ENCODE measurements around the gene ACOT11.

The ACOT11 gene

DNA sequence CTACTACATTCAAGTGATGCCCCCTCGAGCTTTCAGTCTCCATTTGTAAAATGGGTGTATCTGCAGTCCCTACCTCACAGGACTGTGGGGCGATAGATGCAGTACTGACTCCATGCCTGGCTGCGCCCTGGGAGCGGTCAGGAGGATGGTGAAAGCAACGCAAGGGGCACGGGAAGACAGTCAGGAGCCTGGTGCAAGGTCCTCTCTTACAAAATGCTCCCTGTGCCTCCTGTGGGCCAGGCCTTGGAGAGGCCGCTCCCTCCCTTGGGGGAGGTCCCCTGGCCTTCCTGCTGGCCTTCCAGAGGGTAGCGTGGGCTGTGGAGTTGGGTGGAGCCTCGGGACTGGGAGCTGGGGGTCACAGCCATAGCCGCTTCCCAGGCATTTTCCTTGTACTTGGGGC is 53.7 kb downstream of the ACOT11 start:
- no peak for ATAC-seq
- TF ChIP-seq GLIS3 (CRISPR knock-in tag; IDR thresholded peaks at IDR 0.05) = no peak
- TF ChIP-seq ZNF70 (CRISPR knock-in tag; IDR thresholded peaks at IDR 0.05) = no peak
- no peak for TF ChIP-seq PPARA (CRISPR knock-in tag; IDR thresholded peaks at IDR 0.05; ENCODE audit: borderline replicate concordance)
- no peak for TF ChIP-seq CREB5 (CRISPR knock-in tag; IDR thresholded peaks at IDR 0.05; ENCODE audit: low read depth)
- TF ChIP-seq, protein P1, sequence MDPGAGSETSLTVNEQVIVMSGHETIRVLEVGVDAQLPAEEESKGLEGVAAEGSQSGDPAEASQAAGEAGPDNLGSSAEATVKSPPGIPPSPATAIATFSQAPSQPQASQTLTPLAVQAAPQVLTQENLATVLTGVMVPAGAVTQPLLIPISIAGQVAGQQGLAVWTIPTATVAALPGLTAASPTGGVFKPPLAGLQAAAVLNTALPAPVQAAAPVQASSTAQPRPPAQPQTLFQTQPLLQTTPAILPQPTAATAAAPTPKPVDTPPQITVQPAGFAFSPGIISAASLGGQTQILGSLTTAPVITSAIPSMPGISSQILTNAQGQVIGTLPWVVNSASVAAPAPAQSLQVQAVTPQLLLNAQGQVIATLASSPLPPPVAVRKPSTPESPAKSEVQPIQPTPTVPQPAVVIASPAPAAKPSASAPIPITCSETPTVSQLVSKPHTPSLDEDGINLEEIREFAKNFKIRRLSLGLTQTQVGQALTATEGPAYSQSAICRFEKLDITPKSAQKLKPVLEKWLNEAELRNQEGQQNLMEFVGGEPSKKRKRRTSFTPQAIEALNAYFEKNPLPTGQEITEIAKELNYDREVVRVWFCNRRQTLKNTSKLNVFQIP (CRISPR knock-in tag; IDR thresholded peaks at IDR 0.05; ENCODE audit: borderline replicate concordance, low read depth) = no peak
- TF ChIP-seq TSHZ2 (CRISPR knock-in tag; IDR thresholded peaks at IDR 0.05) = no peak
- no peak for TF ChIP-seq ZC3H10 (CRISPR knock-in tag; IDR thresholded peaks at IDR 0.05)
- no peak for TF ChIP-seq RARB (CRISPR knock-in tag; IDR thresholded peaks at IDR 0.05)
- TF ChIP-seq ZFP3 (CRISPR knock-in tag; IDR thresholded peaks at IDR 0.05) = no peak
- no peak for TF ChIP-seq ZNF565 (CRISPR knock-in tag; conservative IDR thresholded peaks at IDR 0.05; ENCODE audit: low read depth)
- no peak for TF ChIP-seq ESRRG (CRISPR knock-in tag; IDR thresholded peaks at IDR 0.05)
- no peak for TF ChIP-seq TCF4 (CRISPR knock-in tag; IDR thresholded peaks at IDR 0.05; ENCODE audit: borderline replicate concordance)
- TF ChIP-seq ZNF8 (CRISPR knock-in tag; IDR thresholded peaks at IDR 0.05) = no peak
- TF ChIP-seq, protein P2, sequence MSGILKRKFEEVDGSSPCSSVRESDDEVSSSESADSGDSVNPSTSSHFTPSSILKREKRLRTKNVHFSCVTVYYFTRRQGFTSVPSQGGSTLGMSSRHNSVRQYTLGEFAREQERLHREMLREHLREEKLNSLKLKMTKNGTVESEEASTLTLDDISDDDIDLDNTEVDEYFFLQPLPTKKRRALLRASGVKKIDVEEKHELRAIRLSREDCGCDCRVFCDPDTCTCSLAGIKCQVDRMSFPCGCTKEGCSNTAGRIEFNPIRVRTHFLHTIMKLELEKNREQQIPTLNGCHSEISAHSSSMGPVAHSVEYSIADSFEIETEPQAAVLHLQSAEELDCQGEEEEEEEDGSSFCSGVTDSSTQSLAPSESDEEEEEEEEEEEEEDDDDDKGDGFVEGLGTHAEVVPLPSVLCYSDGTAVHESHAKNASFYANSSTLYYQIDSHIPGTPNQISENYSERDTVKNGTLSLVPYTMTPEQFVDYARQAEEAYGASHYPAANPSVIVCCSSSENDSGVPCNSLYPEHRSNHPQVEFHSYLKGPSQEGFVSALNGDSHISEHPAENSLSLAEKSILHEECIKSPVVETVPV (CRISPR knock-in tag; IDR thresholded peaks at IDR 0.05) = no peak
- no peak for TF ChIP-seq ZFP30 (CRISPR knock-in tag; IDR thresholded peaks at IDR 0.05)

DNA sequence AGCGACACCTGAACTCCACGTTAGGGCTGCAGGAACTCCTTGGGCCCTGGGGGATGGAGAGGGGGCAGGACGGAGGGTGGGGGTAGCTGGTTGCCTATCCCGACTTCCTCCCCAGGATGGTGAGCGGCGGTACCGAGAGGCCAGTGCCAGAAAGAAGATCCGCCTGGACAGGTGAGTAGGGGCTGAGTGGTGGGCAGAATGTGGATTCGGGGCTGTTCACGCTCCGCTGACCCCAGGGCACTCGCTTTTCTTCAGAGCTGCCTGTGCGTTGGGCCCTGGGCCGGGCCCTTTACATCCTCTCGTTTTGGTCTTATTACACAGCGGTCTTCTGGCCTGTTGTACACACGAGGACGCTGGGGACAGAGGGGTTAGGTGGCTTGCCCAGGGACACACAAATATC is 54.5 kb downstream of the ACOT11 start:
- TF ChIP-seq ZC3H10 (CRISPR knock-in tag; IDR thresholded peaks at IDR 0.05) (no peak), ARNTL (CRISPR knock-in tag; IDR thresholded peaks at IDR 0.05; ENCODE audit: borderline replicate concordance, low read depth) (no peak), ZNF70 (CRISPR knock-in tag; IDR thresholded peaks at IDR 0.05) (no peak), ZFP3 (CRISPR knock-in tag; IDR thresholded peaks at IDR 0.05) (no peak), TOX (CRISPR knock-in tag; IDR thresholded peaks at IDR 0.05; ENCODE audit: borderline replicate concordance) (no peak), TCF4 (CRISPR knock-in tag; IDR thresholded peaks at IDR 0.05; ENCODE audit: borderline replicate concordance) (no peak), RARB (CRISPR knock-in tag; IDR thresholded peaks at IDR 0.05) (no peak), SNAI2 (CRISPR knock-in tag; IDR thresholded peaks at IDR 0.05) (no peak), TSHZ2 (CRISPR knock-in tag; IDR thresholded peaks at IDR 0.05) (no peak)
- TF ChIP-seq, protein P1 (CRISPR knock-in tag; IDR thresholded peaks at IDR 0.05; ENCODE audit: borderline replicate concordance, low read depth) = no peak
- ATAC-seq = no peak
